ENCODE results near the gene SLC22A12. TPM values are rescaled to one million over a fixed set of nuclear protein-coding genes. Genes with fewer than 3 reads are reported as not detected.
A peak's percentile ranks its signal among the peaks of the same experiment; 100 is the strongest.

The SLC22A12 gene
- total and polyA plus RNA-seq, 2 experiments from 2014 or later = not detected

DNA sequence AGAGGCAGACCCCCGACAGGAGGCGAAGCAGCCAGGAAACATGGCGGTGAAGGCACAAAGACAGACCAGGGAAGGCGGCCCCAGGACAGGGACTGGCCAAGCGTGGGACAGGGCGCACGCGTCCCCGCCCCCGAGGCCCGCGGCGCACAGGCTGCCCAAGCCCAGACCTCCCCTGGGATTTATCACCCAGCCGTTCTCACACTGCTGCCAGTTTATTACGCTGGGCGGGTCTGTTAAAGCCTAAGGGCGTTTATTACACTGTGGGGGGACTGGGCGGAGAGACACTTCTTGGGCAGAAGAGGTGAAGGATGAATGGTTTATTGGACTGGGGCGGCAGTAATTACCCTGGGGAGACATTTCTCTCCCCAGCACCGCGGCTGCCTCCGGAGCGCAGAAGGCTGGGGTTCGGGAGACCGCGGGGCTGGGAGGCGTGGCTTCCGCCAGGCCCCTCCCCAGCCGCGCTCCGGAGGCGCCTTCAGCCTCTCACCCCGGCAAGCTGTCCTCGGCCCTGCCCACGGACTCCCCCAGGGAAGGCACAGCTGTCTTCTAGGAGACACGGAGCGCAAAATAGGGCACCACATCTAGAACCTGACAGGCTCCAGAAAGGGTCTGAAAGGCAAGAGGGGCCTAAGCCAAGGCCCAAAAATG lies 47.1 kb downstream of the SLC22A12 start (continued):
- TF ChIP-seq ZNF462 (CRISPR knock-in tag; IDR thresholded peaks at IDR 0.05) (no peak), ETS1 (IDR thresholded peaks at IDR 0.05) (no peak)

DNA sequence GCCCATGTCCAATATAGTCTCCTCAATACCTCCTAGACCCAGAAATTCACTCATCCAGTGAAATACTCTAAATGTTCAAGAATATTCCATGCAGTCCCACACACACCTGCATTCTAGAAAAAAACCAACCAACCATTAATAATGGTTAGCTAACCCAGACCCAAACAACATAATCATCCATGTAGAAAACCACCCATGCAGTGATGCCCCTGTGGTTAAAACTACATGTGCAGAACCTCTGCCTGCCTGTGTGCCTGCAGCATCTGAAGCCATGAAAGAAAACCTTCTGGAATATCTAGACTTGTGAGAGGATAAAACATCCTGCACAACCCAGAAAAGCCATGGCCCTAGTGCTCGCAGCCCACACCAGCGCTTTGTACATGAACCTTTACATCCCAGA lies 47.8 kb downstream of the SLC22A12 start:
- H3F3A ChIP-seq (replicated peaks; ENCODE audit: low read depth) = no peaks in the 10 kb centered on the region
- ATAC-seq (no peak), DNase-seq (ENCODE audit: low spot score) (no peak)
- H3K4me3 ChIP-seq = peak overlapping the region; percentile 82; the same call in 1 of the 2 replicates
- H2AFZ ChIP-seq = no peak overlapping the region
- Mint-ChIP-seq H3K36me3 (ENCODE audit: low read depth) (no peaks in the 10 kb centered on the region; the same call in 2 of the 3 replicates), H3K27me3 (ENCODE audit: insufficient read depth, low read depth, poor library complexity) (peaks cover 19% of the 10 kb centered on the region), H3K27ac (no peak overlapping the region), H3K4me3 (peak overlapping the region; percentile 74), H3K4me1 (peaks cover 21% of the 10 kb centered on the region), H3K9me3 (no peaks in the 10 kb centered on the region; the same call in 2 of the 3 replicates)
- no peaks in the 10 kb centered on the region for H3K36me3 ChIP-seq (ENCODE audit: insufficient read depth)
- H3K4me2 ChIP-seq = peak overlapping the region; percentile 94; the same call in 1 of the 2 replicates
- no peaks in the 10 kb centered on the region for H3K79me2 ChIP-seq (replicated peaks; ENCODE audit: insufficient read depth)
- no peak overlapping the region for H3K27ac ChIP-seq (ENCODE audit: low read depth)
- no peaks in the 10 kb centered on the region for H3K9me2 ChIP-seq (ENCODE audit: insufficient read depth)
- H4K20me1 ChIP-seq (replicated peaks; ENCODE audit: insufficient read depth) = no peaks in the 10 kb centered on the region
- peaks cover 62% of the 10 kb centered on the region for H3K27me3 ChIP-seq (ENCODE audit: insufficient read depth)
- peaks cover 10% of the 10 kb centered on the region for H3K4me1 ChIP-seq (ENCODE audit: insufficient read depth)
- no peak for TF ChIP-seq ETS1 (IDR thresholded peaks at IDR 0.05)
- TF ChIP-seq JUNB (IDR thresholded peaks at IDR 0.05; ENCODE audit: unreplicated experiment) = no peak
- TF ChIP-seq EZH2 (IDR thresholded peaks at IDR 0.05; ENCODE audit: low read depth, unreplicated experiment) = no peak
- no peak for TF ChIP-seq CTCF (conservative IDR thresholded peaks at IDR 0.05; ENCODE audit: low read depth in 2 of 2)
- no peak for TF ChIP-seq NANOG (IDR thresholded peaks at IDR 0.05; ENCODE audit: borderline replicate concordance)
- no peak for TF ChIP-seq ZNF331 (CRISPR knock-in tag; IDR thresholded peaks at IDR 0.05; ENCODE audit: low read depth)
